HEK293 (cell line): ENCODE data around the gene BYSL.

Experiments used
- EGR2 ChIP-seq: fragments of 450-650 bp; formaldehyde crosslinking; IDR thresholded peaks from 2 replicates; pipeline ENCODE4 v1.5.1; 2016; ENCODE audit warnings: low read depth, missing biosample characterization, missing genetic modification characterization
- GLIS1 ChIP-seq: fragments of 450-650 bp; formaldehyde crosslinking; IDR thresholded peaks from 2 replicates; pipeline ENCODE4 v1.5.1; 2016; ENCODE audit warnings: missing biosample characterization, missing genetic modification characterization
- ZNF274 ChIP-seq, 2 experiments: fragments of 200-500 bp in 1 of 2; fragments of 450-650 bp in 1 of 2; sonication (Bioruptor generic) in 1 of 2; formaldehyde crosslinking in 1 of 2; IDR thresholded peaks; 2 replicates each; pipeline versions ENCODE4 v1.5.1 to v1.6.1; 2014 to 2016; ENCODE audit warnings: borderline replicate concordance in 1 of 2, inconsistent platforms in 1 of 2, low read length in 1 of 2, missing biosample characterization in 1 of 2, missing genetic modification characterization in 1 of 2
- ZNF366 ChIP-seq: fragments of 450-650 bp; formaldehyde crosslinking; conservative IDR thresholded peaks from 2 replicates; pipeline ENCODE4 v1.5.1; 2016; ENCODE audit warnings: missing biosample characterization, missing genetic modification characterization
- ZNF624 ChIP-seq: fragments of 450-650 bp; formaldehyde crosslinking; IDR thresholded peaks from 2 replicates; pipeline ENCODE4 v1.5.1; 2017; ENCODE audit warnings: missing biosample characterization, missing genetic modification characterization
- ZXDB ChIP-seq: fragments of 450-650 bp; formaldehyde crosslinking; IDR thresholded peaks from 2 replicates; pipeline ENCODE4 v1.5.1; 2016; ENCODE audit warnings: missing biosample characterization, missing genetic modification characterization
- TF ChIP-seq, protein P1 (sequence below): fragments of 450-650 bp; formaldehyde crosslinking; IDR thresholded peaks from 2 replicates; pipeline ENCODE4 v1.5.1; 2016; ENCODE audit warnings: missing biosample characterization, missing genetic modification characterization
- TF ChIP-seq, protein P2 (sequence below): fragments of 450-650 bp; formaldehyde crosslinking; IDR thresholded peaks from 2 replicates; pipeline ENCODE4 v1.5.1; 2016; ENCODE audit warnings: missing biosample characterization, missing genetic modification characterization

DNA sequence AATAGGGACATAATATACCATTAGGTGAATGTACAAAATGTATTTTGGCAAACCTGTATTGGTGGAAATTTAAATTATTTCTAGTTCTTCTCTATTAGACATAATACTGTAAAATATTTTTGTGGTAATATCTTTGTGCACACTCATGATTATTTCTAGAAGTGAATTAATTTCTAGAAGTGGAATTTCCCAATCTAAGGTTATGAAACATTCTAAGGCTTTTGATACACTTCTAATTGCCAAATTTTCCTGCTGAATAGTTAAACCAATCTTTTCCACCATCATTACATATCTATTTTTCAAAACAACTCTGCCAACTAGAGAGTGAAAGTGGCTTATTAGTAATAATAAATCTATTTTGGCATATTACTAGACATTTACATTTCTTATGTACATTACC lies 22.2 kb downstream of the BYSL start:
- no peak for TF ChIP-seq ZNF366 (tag by site-specific recombination)
- TF ChIP-seq, protein P1, sequence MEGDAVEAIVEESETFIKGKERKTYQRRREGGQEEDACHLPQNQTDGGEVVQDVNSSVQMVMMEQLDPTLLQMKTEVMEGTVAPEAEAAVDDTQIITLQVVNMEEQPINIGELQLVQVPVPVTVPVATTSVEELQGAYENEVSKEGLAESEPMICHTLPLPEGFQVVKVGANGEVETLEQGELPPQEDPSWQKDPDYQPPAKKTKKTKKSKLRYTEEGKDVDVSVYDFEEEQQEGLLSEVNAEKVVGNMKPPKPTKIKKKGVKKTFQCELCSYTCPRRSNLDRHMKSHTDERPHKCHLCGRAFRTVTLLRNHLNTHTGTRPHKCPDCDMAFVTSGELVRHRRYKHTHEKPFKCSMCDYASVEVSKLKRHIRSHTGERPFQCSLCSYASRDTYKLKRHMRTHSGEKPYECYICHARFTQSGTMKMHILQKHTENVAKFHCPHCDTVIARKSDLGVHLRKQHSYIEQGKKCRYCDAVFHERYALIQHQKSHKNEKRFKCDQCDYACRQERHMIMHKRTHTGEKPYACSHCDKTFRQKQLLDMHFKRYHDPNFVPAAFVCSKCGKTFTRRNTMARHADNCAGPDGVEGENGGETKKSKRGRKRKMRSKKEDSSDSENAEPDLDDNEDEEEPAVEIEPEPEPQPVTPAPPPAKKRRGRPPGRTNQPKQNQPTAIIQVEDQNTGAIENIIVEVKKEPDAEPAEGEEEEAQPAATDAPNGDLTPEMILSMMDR (tag by site-specific recombination) = no peak
- no peak for TF ChIP-seq ZNF274 (IDR thresholded peaks at IDR 0.05; ENCODE audit: low read length)
- TF ChIP-seq ZNF274 (tag by site-specific recombination; IDR thresholded peaks at IDR 0.05; ENCODE audit: borderline replicate concordance) = no peak
- TF ChIP-seq GLIS1 (tag by site-specific recombination) = no peak
- TF ChIP-seq EGR2 (tag by site-specific recombination) = no peak
- no peak for TF ChIP-seq ZNF624 (tag by site-specific recombination)
- no peak for TF ChIP-seq ZXDB (tag by site-specific recombination)
- TF ChIP-seq, protein P2, sequence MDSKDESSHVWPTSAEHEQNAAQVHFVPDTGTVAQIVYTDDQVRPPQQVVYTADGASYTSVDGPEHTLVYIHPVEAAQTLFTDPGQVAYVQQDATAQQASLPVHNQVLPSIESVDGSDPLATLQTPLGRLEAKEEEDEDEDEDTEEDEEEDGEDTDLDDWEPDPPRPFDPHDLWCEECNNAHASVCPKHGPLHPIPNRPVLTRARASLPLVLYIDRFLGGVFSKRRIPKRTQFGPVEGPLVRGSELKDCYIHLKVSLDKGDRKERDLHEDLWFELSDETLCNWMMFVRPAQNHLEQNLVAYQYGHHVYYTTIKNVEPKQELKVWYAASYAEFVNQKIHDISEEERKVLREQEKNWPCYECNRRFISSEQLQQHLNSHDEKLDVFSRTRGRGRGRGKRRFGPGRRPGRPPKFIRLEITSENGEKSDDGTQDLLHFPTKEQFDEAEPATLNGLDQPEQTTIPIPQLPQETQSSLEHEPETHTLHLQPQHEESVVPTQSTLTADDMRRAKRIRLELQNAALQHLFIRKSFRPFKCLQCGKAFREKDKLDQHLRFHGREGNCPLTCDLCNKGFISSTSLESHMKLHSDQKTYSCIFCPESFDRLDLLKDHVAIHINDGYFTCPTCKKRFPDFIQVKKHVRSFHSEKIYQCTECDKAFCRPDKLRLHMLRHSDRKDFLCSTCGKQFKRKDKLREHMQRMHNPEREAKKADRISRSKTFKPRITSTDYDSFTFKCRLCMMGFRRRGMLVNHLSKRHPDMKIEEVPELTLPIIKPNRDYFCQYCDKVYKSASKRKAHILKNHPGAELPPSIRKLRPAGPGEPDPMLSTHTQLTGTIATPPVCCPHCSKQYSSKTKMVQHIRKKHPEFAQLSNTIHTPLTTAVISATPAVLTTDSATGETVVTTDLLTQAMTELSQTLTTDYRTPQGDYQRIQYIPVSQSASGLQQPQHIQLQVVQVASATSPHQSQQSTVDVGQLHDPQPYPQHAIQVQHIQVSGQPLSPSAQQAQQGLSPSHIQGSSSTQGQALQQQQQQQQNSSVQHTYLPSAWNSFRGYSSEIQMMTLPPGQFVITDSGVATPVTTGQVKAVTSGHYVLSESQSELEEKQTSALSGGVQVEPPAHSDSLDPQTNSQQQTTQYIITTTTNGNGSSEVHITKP (tag by site-specific recombination) = no peak
